ENCODE results near the gene NKD2.
A peak's percentile ranks its signal among the peaks of the same experiment; 100 is the strongest.

Gene NKD2

DNA sequence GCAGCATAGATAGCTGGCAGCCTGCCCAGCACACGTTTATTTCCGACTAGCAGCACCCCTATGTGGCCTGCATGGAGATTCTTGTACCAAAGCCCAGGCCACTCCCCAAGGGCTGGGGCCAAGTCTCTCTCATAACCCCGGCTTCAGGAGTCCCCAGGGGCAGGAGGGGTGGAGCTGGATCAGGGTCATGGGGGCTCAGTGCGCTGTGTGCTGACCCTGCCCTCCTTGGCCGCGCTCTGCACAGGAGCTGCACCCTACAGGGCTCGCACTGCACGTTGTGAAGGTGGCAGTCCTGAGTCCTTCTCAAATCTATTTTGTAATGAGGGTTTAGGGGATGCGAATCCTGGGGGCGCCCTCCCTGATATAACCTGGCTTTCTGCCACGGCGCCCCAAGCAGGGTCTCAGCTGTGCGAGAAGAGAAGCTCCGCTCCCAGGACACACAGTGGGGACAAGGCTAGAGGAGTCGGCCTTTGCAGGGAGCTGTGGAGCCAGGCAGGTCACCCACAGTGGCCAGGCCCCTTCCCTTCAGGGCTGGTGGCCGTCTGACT, 28.6 kb downstream of the NKD2 start:
- intact Hi-C loops (cut with DNase I), result no loop called here
- DNase-seq, result peak in 5 of 10 donors; percentile 1 to 70 (median 39)

DNA sequence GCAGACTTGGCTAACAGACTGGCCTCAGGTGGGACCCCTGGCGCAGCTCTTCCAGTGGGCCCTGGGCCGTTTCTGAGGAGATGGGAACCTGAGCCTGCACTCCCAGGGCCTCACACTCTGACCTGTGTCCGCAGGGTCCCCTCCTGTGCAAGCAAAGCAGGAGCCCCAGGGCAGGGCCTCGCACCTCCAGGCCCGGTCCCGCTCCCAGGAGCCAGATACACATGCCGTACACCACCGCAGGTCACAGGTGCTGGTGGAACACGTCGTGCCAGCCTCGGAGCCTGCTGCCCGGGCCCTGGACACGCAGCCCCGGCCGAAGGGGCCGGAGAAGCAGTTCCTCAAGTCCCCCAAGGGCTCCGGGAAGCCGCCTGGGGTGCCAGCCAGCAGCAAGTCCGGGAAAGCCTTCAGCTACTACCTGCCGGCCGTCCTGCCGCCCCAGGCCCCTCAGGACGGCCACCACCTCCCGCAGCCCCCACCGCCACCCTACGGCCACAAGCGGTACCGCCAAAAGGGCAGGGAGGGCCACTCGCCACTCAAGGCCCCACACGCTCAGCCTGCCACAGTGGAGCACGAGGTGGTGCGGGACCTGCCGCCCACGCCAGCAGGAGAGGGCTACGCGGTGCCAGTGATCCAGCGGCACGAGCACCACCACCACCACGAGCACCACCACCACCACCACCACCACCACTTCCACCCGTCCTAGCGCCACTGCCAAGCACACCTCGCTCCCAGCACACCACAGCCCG, 29.2 kb downstream of the NKD2 start:
- peak in 5 of 10 donors; percentile 4 to 77 (median 65) for DNase-seq
- intact Hi-C loops (cut with DNase I), result no loop called here

DNA sequence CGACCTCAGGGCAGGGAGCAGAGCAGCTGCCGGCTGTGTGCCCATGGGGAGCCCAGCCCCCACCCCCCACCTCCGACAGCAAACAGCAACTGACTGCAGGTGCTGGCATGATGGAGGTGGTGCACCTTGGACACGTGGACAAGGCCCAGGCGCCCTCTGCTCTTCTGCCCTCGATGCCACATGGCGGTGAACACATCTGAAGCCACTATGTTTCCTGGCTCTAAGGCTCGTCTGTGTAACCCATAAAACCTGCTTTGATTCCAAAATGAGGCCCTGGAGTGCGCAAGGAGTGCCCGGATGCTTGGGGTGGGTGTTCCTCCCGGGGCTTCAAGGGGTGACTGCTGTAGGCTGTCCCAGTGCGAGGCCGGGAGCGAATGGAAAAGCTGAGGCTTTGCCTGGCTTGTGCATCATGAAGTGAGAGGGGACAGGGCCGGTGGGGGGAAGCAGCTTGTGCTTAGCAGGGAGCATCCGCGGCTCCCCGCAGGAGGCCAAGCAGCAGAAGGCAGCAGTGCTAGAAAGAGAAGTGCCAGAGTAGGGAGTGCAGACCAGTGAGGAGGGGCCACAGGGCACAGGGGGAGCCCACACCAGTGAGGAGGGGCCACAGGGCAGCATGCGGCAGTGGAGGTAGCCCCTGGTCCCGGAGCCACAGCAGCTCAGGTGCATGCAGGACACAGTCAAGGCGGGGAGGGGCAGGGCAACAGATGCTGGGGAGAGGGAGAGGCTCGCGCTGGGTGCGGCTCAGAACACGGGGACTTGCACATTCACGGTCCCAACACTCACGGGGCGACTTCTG, 30.0 kb downstream of the NKD2 start:
- peak in 5 of 10 donors; percentile 3 to 73 (median 53) for DNase-seq
- intact Hi-C loops (cut with DNase I), result no loop called here

DNA sequence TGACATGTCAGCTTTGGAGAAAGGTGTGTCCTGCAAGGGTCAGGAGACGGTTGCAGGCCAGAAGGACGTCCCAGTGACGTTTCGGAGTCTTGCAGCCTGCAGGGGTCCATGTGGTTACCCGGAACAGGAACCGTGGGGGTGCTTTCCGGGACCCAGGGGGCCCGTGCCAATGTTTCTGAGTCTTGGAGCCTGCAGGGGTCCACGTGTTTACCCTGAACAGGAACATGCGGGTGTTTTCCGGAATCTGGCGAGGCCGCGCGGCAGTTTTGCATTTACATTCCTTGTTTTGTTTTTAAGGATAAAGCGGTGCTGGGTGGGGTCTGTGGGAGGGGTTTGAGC, 30.6 kb downstream of the NKD2 start:
- peak in 4 of 10 donors; percentile 1 to 78 (median 32) for DNase-seq
- intact Hi-C loops (cut with DNase I), result no loop called here

DNA sequence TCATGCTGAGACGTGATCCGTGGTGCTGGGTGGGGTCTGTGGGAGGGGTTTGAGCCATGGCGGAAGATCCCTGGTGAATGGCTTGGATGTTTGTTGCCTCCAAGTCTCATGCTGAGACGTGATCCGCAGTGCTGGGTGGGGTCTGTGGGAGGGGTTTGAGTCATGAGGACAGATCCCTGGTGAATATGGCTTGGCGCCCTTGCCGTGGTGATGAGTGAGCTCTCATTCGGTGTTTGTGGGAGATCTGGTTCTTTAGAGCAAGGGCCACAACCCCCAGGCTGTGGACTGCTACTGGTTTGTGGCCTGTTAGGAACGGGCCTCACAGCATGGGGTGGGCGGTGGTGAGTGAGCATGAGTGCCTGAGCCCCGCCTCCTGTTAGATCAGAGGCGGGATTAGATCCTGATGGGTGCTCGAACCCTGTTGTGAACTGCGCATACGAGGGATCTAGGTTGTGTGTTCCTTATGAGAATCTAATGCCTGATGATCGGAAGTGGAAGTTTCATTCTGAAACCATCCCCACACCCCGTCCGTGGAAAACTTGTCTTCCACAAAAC, 31.2 kb downstream of the NKD2 start:
- DNase-seq, result peak in 1 of 10 donors; percentile 63
- intact Hi-C loops (cut with DNase I), result no loop called here

DNA sequence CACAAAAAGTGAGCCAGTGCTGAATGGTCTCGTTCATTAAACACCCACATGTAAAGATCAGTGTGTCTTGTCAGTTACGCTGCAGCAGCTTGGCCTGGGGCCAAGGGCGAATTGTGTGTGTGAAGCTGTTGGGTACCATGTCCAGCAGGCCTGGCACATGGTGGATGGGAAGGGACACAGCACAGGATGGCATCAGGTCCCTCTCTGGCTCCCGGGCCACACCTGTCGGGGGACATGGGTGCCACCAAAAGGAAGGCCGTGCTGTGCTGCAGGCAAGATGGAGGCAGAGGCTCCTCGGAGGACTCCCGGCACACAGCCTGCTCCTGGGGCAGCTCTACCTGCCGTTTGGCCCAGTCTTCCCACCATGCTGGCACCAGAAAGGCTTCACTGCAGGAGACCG, 32.0 kb downstream of the NKD2 start:
- DNase-seq, result peak in 6 of 10 donors; percentile 3 to 81 (median 26)
- intact Hi-C loops (cut with DNase I), result no loop called here

DNA sequence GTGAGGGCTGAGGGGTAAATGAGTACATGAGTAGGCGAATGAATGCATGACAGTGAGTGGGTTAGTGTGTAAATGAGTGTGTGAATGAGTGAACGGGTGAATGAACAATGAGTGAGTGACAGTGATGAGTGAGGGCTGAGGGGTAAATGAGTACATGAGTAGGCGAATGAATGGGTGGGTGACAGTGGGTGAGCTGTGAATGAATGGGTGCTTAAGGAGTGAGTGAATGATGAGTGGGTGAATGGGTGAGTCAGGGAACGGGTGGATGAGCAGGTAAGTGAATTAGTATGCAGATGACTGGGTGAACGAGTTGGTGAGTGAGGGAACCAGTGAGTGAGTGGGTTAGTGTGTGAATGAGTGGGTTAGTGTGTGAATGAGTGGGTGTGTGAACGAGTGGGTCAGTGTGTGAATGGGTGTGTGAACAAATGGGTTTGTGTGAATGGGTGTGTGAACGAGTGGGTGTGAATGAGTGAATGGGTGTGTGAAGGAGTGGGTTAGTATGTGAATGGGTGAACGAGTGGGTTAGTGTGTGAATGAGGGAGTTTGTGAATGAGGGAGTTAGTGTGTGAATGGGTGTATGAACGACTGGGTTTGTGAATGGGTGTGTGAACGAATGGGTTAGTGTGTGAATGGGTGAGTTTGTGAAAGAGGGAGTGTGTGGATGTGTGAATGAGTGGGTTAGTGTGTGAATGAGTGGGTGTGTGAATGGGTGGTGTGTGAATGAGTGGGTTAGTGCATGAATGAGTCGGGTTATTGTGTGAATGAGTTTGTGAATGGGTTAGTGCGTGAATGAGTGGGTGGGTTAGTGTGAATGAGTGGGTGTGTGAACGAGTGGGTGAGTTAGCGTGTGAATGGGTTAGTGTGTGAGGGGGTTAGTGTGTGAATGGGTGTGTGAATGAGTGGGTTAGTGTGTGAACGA, 32.9 kb downstream of the NKD2 start:
- intact Hi-C loops (cut with DNase I), result no loop called here
- DNase-seq, result peak in 1 of 10 donors; percentile 25

DNA sequence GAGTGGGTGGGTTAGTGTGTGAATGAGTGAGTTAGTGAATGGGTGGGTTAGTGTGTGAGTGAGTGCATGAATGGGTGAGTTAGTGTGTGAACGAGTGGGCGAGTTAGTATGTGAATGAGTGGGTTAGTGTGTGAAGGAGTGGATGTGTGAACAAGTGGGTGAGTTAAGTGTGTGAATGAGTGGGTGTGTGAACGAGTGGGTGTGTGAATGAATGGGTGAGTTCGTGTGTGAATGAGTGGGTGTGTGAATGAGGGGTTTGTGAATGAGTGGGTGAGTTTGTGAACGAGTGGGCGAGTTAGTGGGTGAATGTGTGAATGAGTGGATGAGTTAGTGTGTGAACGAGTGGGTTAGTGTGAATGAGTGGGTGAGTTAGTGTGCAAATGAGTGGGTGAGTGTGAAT, 34.0 kb downstream of the NKD2 start:
- peak in 1 of 10 donors; percentile 24 for DNase-seq
- intact Hi-C loops (cut with DNase I), result no loop called here

DNA sequence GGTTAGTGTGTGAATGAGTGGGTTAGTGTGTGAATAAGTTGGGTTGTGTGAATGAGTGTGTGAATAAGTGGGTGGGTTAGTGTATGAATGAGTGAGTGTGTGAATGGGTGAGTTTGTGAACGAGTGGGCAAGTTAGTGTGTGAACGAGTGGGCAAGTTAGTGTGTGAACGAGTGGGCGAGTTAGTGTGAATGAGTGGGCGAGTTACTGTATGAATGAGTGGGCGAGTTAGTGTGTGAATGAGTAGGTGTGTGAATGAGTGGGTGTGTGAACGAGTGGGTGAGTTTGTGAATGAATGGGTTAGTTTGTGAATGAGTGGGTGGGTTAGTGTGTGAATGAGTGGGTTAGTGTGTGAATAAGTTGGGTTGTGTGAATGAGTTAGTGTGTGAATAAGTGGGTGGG, 34.7 kb downstream of the NKD2 start:
- no peak for DNase-seq
- intact Hi-C loops (cut with DNase I), result no loop called here

DNA sequence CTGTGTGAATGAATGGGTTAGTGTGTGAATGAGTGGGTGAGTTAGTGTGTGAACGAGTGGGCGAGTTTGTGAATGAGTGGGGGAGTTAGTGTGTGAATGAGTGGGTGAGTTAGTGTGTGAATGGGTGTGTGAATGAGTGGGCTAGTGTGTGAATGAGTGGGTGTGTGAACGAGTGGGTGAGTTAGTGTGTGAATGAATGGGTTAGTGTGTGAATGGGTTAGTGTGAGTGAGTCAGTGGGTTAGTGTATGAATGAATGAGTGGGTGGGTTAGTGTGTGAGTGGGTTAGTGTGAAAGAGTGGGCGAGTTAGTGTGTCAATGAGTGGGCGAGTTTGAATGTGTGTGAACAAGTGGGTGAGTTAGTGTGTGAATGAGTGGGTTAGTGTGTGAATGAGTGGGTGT, 35.5 kb downstream of the NKD2 start:
- intact Hi-C loops (cut with DNase I), result no loop called here
- DNase-seq, result no peak

DNA sequence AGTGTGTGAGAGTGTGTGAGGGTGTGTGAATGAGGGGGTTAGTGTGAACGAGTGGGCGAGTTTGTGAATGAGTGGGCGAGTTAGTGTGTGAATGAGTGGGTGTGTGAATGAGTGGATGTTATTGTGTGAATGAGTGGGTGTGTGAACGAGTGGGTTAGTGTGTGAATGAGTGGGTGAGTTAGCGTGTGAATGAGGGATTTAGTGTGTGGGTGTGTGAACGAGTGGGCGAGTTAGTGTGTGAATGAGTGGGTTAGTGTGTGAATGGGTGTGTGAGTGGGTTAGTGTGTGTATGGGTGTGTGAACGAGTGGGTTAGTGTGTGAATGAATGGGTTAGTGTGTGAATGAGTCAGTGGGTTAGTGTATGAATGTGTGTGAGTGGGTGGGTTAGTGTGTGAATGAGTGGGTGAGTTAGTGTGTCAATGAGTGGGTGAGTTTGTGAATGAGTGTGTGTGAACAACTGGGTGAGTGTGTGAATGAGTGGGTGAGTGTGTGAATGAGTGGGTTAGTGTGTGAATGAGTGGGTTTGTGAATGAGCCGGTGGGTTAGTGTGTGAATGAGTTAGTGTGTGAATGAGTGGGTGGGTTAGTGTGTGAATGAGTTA, 37.5 kb downstream of the NKD2 start:
- no peak for DNase-seq
- intact Hi-C loops (cut with DNase I), result no loop called here

DNA sequence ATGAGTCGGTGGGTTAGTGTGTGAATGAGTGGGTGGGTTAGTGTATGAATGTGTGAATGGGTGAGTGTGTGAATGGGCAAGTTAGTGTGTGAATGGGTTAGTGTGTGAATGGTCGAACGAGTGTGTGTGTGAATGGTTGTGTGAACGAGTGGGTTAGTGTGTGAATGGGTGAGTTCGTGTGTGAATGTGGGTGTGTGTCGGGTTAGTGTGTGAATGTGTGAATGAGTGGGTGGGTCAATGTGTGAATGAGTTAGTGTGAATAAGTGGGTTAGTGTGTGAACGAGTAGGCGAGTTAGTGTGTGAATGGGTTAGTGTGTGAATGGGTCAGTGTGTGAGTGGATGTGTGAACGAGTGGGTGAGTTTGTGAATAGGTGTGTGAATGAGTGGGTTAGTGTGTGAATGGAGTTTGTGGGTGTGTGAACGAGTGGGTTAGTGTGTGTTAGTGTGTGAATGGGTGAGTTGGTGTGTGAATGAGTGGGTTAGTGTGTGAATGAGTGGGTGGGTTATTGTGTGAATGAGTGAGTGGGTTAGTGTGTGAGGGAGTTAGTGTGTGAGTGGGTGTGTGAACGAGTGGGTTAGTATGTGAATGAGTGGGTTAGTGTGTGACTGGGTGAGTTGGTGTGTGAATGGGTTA, 38.8 kb downstream of the NKD2 start:
- intact Hi-C loops (cut with DNase I), result no loop called here
- peak in 1 of 10 donors; percentile 4 for DNase-seq

DNA sequence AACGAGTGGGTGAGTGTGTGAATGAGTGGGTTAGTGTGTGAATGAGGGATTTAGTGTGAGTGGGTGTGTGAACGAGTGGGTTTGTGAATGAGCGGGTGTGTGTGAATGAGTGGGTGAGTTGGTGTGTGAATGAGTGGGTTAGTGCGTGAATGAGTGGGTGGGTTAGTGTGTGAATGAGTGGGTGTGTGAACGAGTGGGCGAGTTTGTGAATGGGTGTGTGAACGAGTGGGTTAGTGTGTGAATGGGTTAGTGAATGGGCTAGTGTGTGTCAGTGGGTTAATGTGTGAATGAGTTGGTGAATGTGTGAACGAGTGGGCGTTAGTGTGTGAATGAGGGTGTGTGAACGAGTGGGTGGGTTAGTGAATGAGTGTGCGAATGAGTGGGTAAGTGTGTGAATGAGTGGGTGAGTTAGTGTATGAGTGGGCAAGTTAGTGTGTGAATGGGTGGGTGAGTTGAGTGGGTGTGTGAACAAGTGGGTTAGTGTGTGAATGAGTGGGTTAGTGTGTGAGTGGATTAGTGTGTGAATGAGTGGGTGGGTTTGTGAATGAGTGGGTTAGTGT, 39.6 kb downstream of the NKD2 start:
- intact Hi-C loops (cut with DNase I), result no loop called here
- DNase-seq, result peak in 1 of 10 donors; percentile 42

DNA sequence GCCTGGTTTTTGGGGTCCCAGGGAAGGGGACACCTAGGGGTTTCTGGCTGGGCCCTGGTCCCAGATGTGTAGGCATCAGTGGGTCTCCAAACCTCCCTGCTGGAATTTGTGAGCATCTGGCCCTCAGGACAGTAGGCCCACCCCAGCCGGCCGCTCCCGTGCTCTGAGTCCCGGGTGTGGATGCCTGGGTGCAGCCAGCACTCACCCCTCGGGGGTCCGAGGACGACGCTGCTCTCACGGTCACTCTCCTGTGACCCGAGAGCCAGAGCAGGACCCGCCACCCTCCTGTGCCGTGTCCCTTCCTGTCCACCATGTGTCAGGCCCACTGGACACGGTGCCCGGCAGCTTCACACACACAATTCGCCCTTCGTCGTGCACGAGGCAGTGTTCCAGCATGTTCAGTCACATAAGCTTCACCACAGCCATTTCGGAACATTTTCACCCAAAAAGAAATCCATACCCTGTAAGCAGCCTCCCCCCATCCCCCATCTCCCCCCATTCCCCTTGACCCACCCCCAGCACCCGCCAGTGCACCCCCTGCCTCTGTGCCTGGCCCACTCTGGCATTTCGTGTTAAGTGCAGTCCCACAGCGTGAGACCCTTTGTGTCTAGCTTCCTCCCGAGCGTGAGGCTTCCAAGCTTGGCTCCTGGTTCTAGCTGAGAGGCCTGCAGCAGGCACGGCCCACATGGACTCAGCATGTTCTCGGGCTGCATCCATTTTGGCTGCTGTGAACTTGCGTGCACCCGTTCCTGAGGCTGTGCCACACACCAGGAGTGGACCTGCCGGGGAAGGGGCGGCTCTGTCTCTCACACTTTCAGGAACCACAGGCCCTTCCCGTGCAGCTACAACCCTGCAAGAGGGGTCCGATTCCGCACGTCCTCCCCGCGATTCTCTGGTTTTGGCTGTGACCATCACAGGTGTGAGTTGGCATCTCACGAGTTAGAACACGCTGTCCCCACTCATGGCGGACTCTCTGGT, 40.5 kb downstream of the NKD2 start:
- intact Hi-C loops (cut with DNase I), result no loop called here
- DNase-seq, result peak in 6 of 10 donors; percentile 6 to 81 (median 41)

DNA sequence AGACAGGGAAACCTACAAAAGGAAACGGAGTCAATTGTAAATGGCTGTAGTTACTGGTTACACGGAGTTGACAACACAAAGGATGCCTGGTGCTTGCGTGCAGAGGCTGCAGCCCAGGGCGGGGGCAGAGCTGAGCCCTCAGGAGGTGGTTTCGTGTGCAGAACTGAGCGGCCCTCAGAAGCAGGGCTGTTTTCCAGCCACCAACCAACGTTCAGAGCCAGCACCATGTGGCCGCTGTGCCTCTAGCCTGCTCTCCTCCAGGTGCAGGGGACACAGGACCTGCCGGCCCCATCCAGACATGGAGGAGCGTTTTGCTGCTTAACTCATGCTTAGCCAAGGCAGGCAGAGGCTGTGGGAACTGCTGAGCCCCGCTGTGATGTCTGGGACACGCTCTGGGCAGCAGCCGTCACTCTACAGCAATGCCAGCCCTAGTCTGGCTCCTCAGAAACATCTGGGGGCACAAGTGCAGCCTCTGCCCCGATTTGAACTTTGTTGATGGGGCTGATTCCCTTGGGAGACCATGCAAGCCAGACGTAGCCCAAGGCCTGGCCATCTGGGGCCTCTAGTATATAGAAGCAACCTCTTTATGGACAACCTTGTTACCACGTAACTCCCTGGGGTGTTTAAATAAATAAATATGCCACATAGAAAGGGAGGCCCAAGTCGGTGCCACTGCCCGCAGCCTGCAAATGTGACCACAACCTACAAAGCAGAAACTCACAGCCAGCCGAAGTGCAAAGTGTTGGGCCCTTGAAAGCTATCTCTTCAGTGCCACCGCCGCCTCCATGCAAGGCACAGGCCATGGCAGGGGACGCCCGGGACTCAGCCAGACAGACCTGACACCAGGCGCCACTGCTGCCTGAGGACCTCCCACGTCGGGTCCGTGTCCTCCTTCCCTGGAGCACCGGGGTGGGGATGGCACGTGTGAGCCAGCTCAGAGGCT, 42.1 kb downstream of the NKD2 start:
- intact Hi-C loops (cut with DNase I), result no loop called here
- peak in 4 of 10 donors; percentile 3 to 80 (median 44) for DNase-seq

DNA sequence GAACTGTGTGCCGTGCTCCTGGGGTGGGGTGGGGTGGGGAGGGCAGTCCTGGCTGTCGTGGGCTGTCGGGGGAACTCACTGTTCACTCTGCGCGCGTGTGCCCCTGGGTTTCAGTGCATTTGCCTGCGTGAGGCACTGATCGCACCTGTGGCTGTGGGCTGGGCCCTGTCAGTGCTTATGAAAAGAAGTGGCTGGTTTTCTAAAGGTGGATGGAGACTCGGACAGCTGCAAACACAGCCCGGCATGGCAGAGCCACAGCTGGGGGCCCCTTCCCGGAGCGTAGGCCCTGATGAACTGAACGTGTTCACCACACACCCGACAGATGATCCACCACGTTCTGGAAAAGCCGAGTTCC, 42.7 kb downstream of the NKD2 start:
- DNase-seq, result peak in 3 of 10 donors; percentile 4 to 79 (median 66)
- intact Hi-C loops (cut with DNase I), result no loop called here

DNA sequence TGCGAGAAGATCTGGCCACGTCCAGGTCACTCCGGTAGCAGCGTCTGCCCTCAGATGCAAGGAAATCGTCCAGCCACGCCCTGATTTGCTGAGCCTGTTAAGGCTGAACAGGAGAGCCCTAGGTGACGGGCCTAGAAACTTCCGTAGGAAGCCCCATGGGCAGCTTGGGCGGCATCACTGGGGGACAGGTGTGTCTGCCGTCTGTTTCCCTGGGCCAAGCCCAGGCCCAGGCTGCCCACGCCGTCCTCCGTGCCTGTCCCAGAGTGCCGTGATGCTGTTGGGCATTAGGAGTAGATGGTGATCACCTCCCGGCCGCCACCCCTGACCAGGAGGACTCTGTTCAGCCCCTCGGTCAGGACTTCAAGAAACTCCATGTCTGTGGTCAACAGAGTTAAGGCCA, 43.5 kb downstream of the NKD2 start:
- DNase-seq, result peak in 3 of 10 donors; percentile 1 to 78 (median 39)
- intact Hi-C loops (cut with DNase I), result no loop called here

All from posterior cingulate gyrus (tissue), 11 donors.